DOHH2 (cell line): ENCODE results near the gene MAGIX.

Experiments
- H3F3A ChIP-seq: fragments of 200-600 bp; sonication (generic), shearing (Covaris generic); 2 replicates; pipeline ENCODE4 v1.6.0; 2016; ENCODE audit warnings: antibody characterized with exemption, mild to moderate bottlenecking; ENCODE audit not compliant: control insufficient read depth, insufficient read depth
- H3K27ac ChIP-seq: fragments of 200-600 bp; sonication (generic); 2 replicates; pipeline ENCODE4 v1.5.1; 2014; ENCODE audit warnings: low read depth, mild to moderate bottlenecking, low read length, moderate library complexity
- H3K27me3 ChIP-seq: fragments of 200-600 bp; sonication (generic); 2 replicates; pipeline ENCODE4 v1.6.1; 2014; ENCODE audit warnings: mild to moderate bottlenecking, low read length, mixed read lengths; ENCODE audit not compliant: control insufficient read depth
- H3K36me3 ChIP-seq: fragments of 200-600 bp; sonication (generic); 2 replicates; pipeline ENCODE4 v1.6.1; 2014; ENCODE audit warnings: mild to moderate bottlenecking, low read length, moderate library complexity, mixed read lengths; ENCODE audit not compliant: control insufficient read depth
- H3K4me1 ChIP-seq: fragments of 200-600 bp; sonication (generic); 2 replicates; pipeline ENCODE4 v1.6.1; 2014; ENCODE audit warnings: mild to moderate bottlenecking, low read length, mixed read lengths; ENCODE audit not compliant: control insufficient read depth
- H3K4me2 ChIP-seq: fragments of 200-600 bp; sonication (generic); 2 replicates; pipeline ENCODE4 v1.6.0; 2014; ENCODE audit warnings: mild to moderate bottlenecking, low read length, moderate library complexity
- H3K4me3 ChIP-seq: fragments of 200-600 bp; sonication (generic); 2 replicates; pipeline ENCODE4 v1.5.1; 2014; ENCODE audit warnings: mild to moderate bottlenecking, low read length, mixed read lengths
- H3K79me2 ChIP-seq: fragments of 200-600 bp; sonication (generic); 2 replicates; pipeline ENCODE4 v1.6.1; 2014; ENCODE audit warnings: mild to moderate bottlenecking, low read length, mixed read lengths; ENCODE audit not compliant: control insufficient read depth
- H3K9me2 ChIP-seq: fragments of 200-600 bp; sonication (generic); replicated peaks from 2 replicates; pipeline ENCODE4 v1.6.1; 2014; ENCODE audit warnings: mild to moderate bottlenecking, low read length, mixed read lengths; ENCODE audit not compliant: control insufficient read depth
- H3K9me3 ChIP-seq: fragments of 200-600 bp; sonication (generic); 2 replicates; pipeline ENCODE4 v1.6.1; 2014; ENCODE audit warnings: antibody characterized with exemption, low read length, mixed read lengths; ENCODE audit not compliant: control insufficient read depth, insufficient read depth
- H4K20me1 ChIP-seq: fragments of 200-600 bp; sonication (generic); 2 replicates; pipeline ENCODE4 v1.6.0; 2014; ENCODE audit warnings: low read depth, mild to moderate bottlenecking, antibody characterized with exemption, low read length, moderate library complexity; ENCODE audit not compliant: control insufficient read depth, insufficient read depth
- CTCF ChIP-seq: fragments of 200-600 bp; sonication (generic); IDR thresholded peaks from one replicate; pipeline ENCODE4 v1.5.1; 2014; ENCODE audit warnings: antibody characterized with exemption, mild to moderate bottlenecking, low read depth, low read length; ENCODE audit not compliant: poor library complexity, severe bottlenecking
- EZH2phosphoT487 ChIP-seq: fragments of 200-600 bp; sonication (generic); IDR thresholded peaks from 2 replicates; pipeline ENCODE4 v1.6.1; 2017; ENCODE audit warnings: borderline replicate concordance, mild to moderate bottlenecking, antibody characterized with exemption, low read length, moderate library complexity, mixed read lengths

The MAGIX gene

GRCh38 chrX:49176421-49177326 lies 14.1 kb downstream of the MAGIX start:
- H3K4me1 ChIP-seq, result peaks cover 8% of the 10 kb centered on the region
- H3K27ac ChIP-seq, result no peak overlapping the region
- H3K4me3 ChIP-seq, result no peak overlapping the region
- H3K79me2 ChIP-seq, result peaks cover 10% of the 10 kb centered on the region
- H4K20me1 ChIP-seq, result no peaks in the 10 kb centered on the region
- no peak overlapping the region for H3K4me2 ChIP-seq
- no peaks in the 10 kb centered on the region for H3K9me3 ChIP-seq
- H3K36me3 ChIP-seq, result peaks cover 46% of the 10 kb centered on the region
- no peaks in the 10 kb centered on the region for H3F3A ChIP-seq
- no peaks in the 10 kb centered on the region for H3K27me3 ChIP-seq
- H3K9me2 ChIP-seq, result no peaks in the 10 kb centered on the region
- TF ChIP-seq EZH2phosphoT487 (no peak), CTCF (no peak)

- Histone ChIP-seq H3K27me3 (no peaks in the 10 kb centered on the region), H3K79me2 (peaks cover 10% of the 10 kb centered on the region), H3K4me2 (no peak overlapping the region), H4K20me1 (no peaks in the 10 kb centered on the region), H3K9me2 (no peaks in the 10 kb centered on the region), H3K27ac (no peak overlapping the region), H3K9me3 (no peaks in the 10 kb centered on the region), H3F3A (no peaks in the 10 kb centered on the region), H3K4me3 (no peak overlapping the region), H3K36me3 (peaks cover 46% of the 10 kb centered on the region), H3K4me1 (peaks cover 8% of the 10 kb centered on the region)
- TF ChIP-seq EZH2phosphoT487 (no peak), CTCF (peak; percentile 27)
Observed at GRCh38 chrX:49177338-49177833, 14.8 kb downstream of the MAGIX start.

DNA sequence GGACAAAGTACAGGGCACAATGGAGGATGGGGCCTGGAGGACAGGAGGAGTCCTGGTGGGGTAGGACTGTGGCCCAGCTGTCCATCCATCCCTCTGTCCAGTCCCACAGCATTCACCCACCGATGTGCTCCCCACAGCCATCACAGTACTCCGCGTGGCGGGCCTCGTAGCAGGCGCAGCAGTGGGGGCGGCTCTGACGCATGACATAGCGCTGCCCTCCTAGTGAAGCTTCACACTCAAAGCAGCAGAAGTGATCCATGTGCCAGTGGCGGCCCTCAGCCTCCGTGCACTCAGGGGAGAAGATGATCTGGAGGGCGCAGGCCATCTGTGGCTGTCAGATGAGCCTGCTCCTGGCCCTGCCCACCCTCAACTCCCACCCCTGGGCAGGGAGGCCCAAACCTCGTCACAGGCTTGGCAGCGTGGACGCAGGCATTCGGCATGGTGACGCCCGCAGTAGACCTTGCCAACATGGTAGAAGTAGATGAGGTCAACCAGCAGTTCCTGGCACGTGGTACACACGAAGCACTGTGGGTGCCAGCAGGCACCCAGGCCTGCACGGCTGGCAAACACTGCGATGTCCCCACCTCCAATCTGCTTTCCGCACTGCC lies 15.4 kb downstream of the MAGIX start:
- H3K4me3 ChIP-seq, result no peak overlapping the region
- H3K27ac ChIP-seq, result no peak overlapping the region
- no peak for TF ChIP-seq EZH2phosphoT487
- no peak for TF ChIP-seq CTCF

More for the DNA sequence above, 15.4 kb downstream of the MAGIX start:
- H3K36me3 ChIP-seq, result peaks cover 45% of the 10 kb centered on the region
- no peak overlapping the region for H3K4me2 ChIP-seq
- peaks cover 6% of the 10 kb centered on the region for H3K79me2 ChIP-seq
- H3K9me3 ChIP-seq, result no peaks in the 10 kb centered on the region
- H3K4me1 ChIP-seq, result peaks cover 5% of the 10 kb centered on the region
- no peaks in the 10 kb centered on the region for H3F3A ChIP-seq
- H3K27me3 ChIP-seq, result no peaks in the 10 kb centered on the region
- no peaks in the 10 kb centered on the region for H3K9me2 ChIP-seq
- H4K20me1 ChIP-seq, result no peaks in the 10 kb centered on the region
